GM12872 (cell line): ENCODE data around the gene CTRL.

ENCODE experiments used
- TF ChIP-seq, protein P1 (sequence below): IDR thresholded peaks from 3 replicates; pipeline ENCODE4 v1.5.1; 2011; ENCODE audit warnings: low read depth, mild to moderate bottlenecking, low read length, moderate library complexity; ENCODE audit not compliant: insufficient read depth

The CTRL gene

GRCh38 chr16:67931712-67932461, at the start of gene CTRL:
CTRL (minus strand) TSS chr16:67931862; CDS start chr16:67931852, 10 bp downstream.
- TF ChIP-seq, protein P1, sequence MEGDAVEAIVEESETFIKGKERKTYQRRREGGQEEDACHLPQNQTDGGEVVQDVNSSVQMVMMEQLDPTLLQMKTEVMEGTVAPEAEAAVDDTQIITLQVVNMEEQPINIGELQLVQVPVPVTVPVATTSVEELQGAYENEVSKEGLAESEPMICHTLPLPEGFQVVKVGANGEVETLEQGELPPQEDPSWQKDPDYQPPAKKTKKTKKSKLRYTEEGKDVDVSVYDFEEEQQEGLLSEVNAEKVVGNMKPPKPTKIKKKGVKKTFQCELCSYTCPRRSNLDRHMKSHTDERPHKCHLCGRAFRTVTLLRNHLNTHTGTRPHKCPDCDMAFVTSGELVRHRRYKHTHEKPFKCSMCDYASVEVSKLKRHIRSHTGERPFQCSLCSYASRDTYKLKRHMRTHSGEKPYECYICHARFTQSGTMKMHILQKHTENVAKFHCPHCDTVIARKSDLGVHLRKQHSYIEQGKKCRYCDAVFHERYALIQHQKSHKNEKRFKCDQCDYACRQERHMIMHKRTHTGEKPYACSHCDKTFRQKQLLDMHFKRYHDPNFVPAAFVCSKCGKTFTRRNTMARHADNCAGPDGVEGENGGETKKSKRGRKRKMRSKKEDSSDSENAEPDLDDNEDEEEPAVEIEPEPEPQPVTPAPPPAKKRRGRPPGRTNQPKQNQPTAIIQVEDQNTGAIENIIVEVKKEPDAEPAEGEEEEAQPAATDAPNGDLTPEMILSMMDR = no peak

GRCh38 chr16:67979955-67980678, 48.5 kb upstream of the CTRL start, which contains the start of gene DPEP3:
DPEP3 (minus strand) TSS chr16:67980499; CDS start chr16:67980380, 119 bp downstream.
- TF ChIP-seq, protein P1 = no peak

DNA sequence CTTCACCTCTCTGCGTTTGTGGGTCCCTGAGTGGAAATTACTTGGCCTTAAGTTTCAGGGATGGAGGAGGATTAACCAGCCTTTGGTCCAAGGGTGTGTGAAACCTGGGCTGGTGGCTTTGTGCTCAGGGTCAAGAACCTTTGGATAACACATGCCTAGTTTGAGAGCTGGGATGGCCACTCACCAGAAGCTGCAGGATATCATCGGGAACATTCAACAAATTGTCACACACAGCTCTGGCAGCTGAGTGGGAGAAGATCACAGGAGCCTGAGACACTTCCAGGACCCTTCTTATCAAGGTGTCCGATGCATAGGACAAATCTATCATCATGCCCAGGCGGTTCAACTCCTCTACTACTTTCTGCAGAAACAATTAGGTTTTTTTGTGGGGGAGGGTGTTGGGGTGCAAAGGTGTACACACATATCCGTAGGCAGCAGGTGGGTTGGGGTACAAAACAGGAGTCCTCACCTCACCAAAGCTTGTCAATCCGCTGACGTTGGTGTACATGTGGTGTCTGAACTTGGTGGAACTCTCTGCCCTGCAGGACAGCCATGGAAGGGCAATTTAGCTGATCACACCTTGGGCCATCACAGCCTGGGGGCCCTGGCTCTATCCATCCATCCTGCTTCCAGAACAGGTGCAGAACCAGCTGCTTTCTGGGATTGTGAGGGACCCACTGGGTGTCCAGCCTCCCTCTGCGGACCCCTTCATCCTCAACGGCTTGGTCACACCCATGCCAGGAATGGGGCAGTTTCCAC, 46.0 kb upstream of the CTRL start:
- TF ChIP-seq, protein P1 = no peak

DNA sequence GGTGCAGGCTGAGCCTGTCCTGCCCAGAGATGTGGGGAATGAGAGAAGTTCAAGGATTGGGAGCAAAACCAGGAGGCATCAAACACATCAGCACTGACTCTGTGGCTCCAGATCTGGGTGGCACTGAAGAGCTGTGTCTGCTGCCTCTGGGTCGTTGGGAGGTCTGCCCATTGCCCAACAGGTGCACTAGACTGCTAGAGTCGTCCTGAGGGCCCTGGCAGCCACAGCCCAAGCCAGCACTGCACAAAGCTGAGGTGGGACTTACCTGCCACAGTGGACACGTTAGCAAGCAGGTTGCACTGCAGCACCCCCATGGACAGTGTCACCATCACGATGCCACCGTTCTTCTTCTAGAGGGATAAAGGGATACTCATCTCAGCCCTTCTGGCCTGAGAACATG, 45.3 kb upstream of the CTRL start:
- TF ChIP-seq, protein P1 = no peak

DNA sequence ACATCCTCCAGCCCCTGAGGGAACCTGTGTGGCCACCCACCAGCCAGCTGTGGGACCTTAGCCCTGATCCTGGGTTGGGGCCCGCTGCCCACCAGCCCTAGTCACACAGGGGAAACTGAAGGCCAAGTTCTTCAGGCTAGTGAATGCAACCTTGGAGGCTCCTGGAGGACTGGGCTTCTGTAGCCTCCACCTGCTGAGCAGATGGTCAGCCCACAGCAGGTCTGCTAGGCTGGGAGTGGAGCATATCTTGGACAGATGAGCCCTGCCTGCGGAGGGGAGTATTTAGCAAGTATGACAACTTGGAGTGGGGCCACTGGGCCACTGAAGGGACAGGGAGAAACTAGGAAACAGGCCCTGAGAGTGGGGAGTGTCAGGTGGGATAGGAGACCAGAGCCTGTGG, 44.5 kb upstream of the CTRL start:
- TF ChIP-seq, protein P1 = no peak

DNA sequence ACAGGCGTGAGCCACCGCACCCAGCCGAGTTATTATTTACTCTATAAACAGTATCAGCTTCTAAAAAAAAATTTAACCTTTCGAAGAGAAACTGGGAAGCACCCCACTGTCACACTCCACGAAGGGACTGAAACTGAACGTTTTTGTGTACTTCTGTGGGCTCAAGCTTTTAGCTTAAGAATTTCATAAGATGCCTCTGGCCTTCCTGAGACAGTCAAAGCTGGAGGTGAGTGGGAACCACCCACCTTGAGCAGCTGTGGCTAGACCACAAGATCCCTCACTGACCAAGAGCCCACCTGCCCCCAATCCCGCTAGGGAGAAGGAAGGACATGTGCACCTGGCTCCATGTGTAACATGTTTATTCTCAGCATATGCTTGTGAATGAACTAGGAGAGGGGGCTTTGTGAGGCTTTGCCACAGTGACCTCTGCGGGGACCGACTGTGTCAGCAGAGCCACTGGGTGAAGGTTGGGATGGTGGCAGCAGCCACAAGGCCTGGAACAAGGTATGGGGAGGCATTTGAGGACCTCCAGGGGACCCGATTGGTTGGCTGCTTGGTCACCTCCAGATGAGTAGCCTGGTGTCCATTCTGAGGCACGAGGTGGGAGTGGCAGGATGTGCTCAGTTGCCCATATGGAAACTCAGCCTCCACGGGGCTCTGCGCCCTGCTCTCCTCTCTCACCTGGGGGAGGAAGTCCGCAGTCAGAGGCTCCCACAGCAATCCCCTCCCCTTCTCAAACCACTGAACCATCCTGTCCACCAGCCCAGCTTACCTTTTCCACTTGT, 43.9 kb upstream of the CTRL start:
- TF ChIP-seq, protein P1 = no peak
